Panc1 (cell line): ENCODE measurements around the gene OR6P1. TPM values are rescaled to one million over a fixed set of nuclear protein-coding genes. Genes with fewer than 3 reads are reported as not detected.

Source experiments
- ATAC-seq: fragments of 200-7000 bp; cut with Tn5 transposase; 2 replicates; pipeline ENCODE4 v1.9.1; 2020; ENCODE audit warnings: mild to moderate bottlenecking, moderate library complexity
- BruUV-seq: library from RNA; stranded (reverse); fragments of 400-500 nt; replicated peaks from 2 replicates; lab custom pipeline; 2021; lab: Mats Ljungman, UMichigan
- CTCF ChIA-PET: fragments of 300-600 bp; sonication (Branson Sonifier 250); formaldehyde crosslinking; loops from one replicate; lab custom pipeline; 2022; ENCODE audit warnings: antibody characterized with exemption; lab: Charles Lee
- POLR2A ChIA-PET: fragments of 300-600 bp; sonication (Branson Sonifier 250); formaldehyde crosslinking; loops from one replicate; lab custom pipeline; 2022; ENCODE audit warnings: antibody characterized with exemption; lab: Charles Lee
- DNase-seq: peaks from one replicate; pipeline ENCODE4 v3.0.0-alpha.2; 2010; ENCODE audit warnings: low read depth, low spot score
- H3K27ac ChIP-seq: 2 replicates; pipeline ENCODE4 v1.5.1; 2011; ENCODE audit warnings: mild to moderate bottlenecking, low read length, inconsistent platforms
- H3K27me3 ChIP-seq: fragments of 200-500 bp; sonication (Bioruptor generic); 2 replicates; pipeline ENCODE4 v1.6.0; 2014; ENCODE audit warnings: low read length, inconsistent platforms; ENCODE audit not compliant: control insufficient read depth, insufficient read depth
- H3K36me3 ChIP-seq: fragments of 200-500 bp; sonication (Bioruptor generic); 2 replicates; pipeline ENCODE4 v1.5.1; 2014; ENCODE audit warnings: inconsistent platforms, mild to moderate bottlenecking, low read length, moderate library complexity; ENCODE audit not compliant: control insufficient read depth, insufficient read depth
- H3K4me1 ChIP-seq: 2 replicates; pipeline ENCODE4 v1.5.1; 2011; ENCODE audit warnings: inconsistent platforms, mild to moderate bottlenecking, low read length, moderate library complexity; ENCODE audit not compliant: control insufficient read depth, insufficient read depth
- H3K4me3 ChIP-seq, 2 experiments: 2 replicates each; pipeline ENCODE4 v1.5.1; 2011 to 2012; ENCODE audit warnings: low read depth in 2 of 2, low read length in 2 of 2, mild to moderate bottlenecking in 2 of 2, inconsistent platforms in 1 of 2, moderate library complexity in 1 of 2
- H3K9me3 ChIP-seq: fragments of 200-500 bp; sonication (Bioruptor generic); 2 replicates; pipeline ENCODE4 v1.5.1; 2014; ENCODE audit warnings: low read depth, mild to moderate bottlenecking, inconsistent platforms, low read length, moderate library complexity; ENCODE audit not compliant: control insufficient read depth, insufficient read depth
- POLR2AphosphoS5 ChIP-seq: IDR thresholded peaks from 2 replicates; pipeline ENCODE4 v1.6.1; 2012; ENCODE audit warnings: mild to moderate bottlenecking, low read depth, low read length, moderate library complexity
- SIN3A ChIP-seq: IDR thresholded peaks from 2 replicates; pipeline ENCODE4 v1.6.1; 2012; ENCODE audit warnings: low read depth, mild to moderate bottlenecking, low read length, moderate library complexity, borderline replicate concordance; ENCODE audit not compliant: insufficient read depth
- TCF7L2 ChIP-seq: IDR thresholded peaks from 2 replicates; pipeline ENCODE4 v1.6.1; 2011; ENCODE audit warnings: mild to moderate bottlenecking, low read depth, low read length, inconsistent platforms
- in situ Hi-C: cut with HindIII; loops from 2 replicates; pipeline ENCODE4 v1.10.0; 2016; ENCODE audit warnings: low sequenced_read_pairs, low pct_unique_long_range_greater_than_20kb
- intact Hi-C: fragments of 100-400 bp; cut with micrococcal nuclease; formaldehyde crosslinking; loops from one replicate; pipeline ENCODE4 v1.10.0; 2022; ENCODE audit not compliant: unreplicated experiment
- total RNA-seq: library from RNA; stranded (reverse); gene quantifications from one replicate; pipeline ENCODE4 v1.2.1, GENCODE V29; 2021; ENCODE audit not compliant: unreplicated experiment
- TF ChIP-seq, protein P1 (sequence below), 2 experiments: IDR thresholded peaks; 2 replicates each; pipeline ENCODE4 v1.6.1; 2011 to 2012; ENCODE audit warnings: low read depth in 2 of 2, control low read depth in 1 of 2, low read length in 1 of 2, mild to moderate bottlenecking in 1 of 2, moderate library complexity in 1 of 2; ENCODE audit not compliant: insufficient read depth in 1 of 2
- TF ChIP-seq, protein P2 (sequence below): fragments of 450-650 bp; IDR thresholded peaks from 2 replicates; pipeline ENCODE4 v1.5.1; 2017; ENCODE audit warnings: mild to moderate bottlenecking

Gene OR6P1
- total RNA-seq, 1 experiment from 2014 or later: not detected

DNA sequence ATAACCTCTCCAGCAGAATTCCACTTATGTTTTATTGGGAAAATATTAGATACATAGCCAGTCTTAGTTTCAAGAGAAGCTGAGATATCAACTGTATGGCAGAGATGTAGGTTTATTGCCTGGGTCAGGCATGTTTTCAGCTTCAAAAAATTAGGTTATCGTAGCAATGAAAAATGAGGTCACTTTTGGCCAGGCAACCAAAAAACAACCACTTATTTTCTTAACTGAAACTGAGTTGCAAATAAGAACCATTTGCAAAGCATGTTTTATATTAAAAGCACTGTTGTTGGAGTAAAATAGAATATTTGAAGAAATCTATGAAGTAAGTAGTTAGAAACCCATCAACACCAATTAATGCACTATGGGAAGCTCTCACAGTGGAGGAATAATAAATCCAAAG, 10.7 kb downstream of the OR6P1 start:
- BruUV-seq: no TSS peak
- intact Hi-C loops (no loop called here), in situ Hi-C loops (no loop called here)
- H3K27me3 ChIP-seq: no peaks in the 10 kb centered on the region
- no peak for TF ChIP-seq POLR2AphosphoS5
- TF ChIP-seq, protein P1, sequence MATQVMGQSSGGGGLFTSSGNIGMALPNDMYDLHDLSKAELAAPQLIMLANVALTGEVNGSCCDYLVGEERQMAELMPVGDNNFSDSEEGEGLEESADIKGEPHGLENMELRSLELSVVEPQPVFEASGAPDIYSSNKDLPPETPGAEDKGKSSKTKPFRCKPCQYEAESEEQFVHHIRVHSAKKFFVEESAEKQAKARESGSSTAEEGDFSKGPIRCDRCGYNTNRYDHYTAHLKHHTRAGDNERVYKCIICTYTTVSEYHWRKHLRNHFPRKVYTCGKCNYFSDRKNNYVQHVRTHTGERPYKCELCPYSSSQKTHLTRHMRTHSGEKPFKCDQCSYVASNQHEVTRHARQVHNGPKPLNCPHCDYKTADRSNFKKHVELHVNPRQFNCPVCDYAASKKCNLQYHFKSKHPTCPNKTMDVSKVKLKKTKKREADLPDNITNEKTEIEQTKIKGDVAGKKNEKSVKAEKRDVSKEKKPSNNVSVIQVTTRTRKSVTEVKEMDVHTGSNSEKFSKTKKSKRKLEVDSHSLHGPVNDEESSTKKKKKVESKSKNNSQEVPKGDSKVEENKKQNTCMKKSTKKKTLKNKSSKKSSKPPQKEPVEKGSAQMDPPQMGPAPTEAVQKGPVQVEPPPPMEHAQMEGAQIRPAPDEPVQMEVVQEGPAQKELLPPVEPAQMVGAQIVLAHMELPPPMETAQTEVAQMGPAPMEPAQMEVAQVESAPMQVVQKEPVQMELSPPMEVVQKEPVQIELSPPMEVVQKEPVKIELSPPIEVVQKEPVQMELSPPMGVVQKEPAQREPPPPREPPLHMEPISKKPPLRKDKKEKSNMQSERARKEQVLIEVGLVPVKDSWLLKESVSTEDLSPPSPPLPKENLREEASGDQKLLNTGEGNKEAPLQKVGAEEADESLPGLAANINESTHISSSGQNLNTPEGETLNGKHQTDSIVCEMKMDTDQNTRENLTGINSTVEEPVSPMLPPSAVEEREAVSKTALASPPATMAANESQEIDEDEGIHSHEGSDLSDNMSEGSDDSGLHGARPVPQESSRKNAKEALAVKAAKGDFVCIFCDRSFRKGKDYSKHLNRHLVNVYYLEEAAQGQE (IDR thresholded peaks at IDR 0.05; ENCODE audit: insufficient read depth in 1 of 2, low read depth in 2 of 2, low read length in 1 of 2): no peak
- TF ChIP-seq SIN3A: no peak
- no peak for TF ChIP-seq TCF7L2
- TF ChIP-seq, protein P2, sequence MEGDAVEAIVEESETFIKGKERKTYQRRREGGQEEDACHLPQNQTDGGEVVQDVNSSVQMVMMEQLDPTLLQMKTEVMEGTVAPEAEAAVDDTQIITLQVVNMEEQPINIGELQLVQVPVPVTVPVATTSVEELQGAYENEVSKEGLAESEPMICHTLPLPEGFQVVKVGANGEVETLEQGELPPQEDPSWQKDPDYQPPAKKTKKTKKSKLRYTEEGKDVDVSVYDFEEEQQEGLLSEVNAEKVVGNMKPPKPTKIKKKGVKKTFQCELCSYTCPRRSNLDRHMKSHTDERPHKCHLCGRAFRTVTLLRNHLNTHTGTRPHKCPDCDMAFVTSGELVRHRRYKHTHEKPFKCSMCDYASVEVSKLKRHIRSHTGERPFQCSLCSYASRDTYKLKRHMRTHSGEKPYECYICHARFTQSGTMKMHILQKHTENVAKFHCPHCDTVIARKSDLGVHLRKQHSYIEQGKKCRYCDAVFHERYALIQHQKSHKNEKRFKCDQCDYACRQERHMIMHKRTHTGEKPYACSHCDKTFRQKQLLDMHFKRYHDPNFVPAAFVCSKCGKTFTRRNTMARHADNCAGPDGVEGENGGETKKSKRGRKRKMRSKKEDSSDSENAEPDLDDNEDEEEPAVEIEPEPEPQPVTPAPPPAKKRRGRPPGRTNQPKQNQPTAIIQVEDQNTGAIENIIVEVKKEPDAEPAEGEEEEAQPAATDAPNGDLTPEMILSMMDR: no peak
- no peak overlapping the region for H3K4me3 ChIP-seq
- no peak overlapping the region for H3K27ac ChIP-seq
- DNase-seq (no peak), ATAC-seq (no peak)
- H3K4me1 ChIP-seq: no peaks in the 10 kb centered on the region
- CTCF ChIA-PET: no interaction called here
- no peaks in the 10 kb centered on the region for H3K9me3 ChIP-seq
- no peaks in the 10 kb centered on the region for H3K36me3 ChIP-seq
- POLR2A ChIA-PET: no interaction called here

DNA sequence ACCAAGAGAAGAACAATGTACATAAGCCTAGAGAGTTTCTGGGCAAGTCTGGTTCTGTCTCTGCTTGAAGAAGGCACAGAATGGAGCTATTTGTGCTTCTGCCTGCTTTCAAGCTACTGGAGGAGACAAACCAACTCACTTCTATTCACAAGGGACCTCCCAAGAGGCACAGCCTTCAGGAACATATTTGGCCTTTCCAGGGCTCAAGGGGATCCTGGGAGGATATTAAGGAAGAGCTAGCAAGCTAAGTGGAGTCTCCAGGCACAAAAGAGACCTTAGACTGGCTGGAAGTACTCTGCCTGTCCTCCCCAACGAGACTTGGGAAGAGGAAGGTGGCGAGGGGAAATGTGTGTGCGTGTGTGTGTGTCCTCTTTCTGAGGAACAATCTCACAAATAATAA, 16.0 kb downstream of the OR6P1 start, which contains the start of gene OR6Y1:
Gene OR6Y1, minus strand, starts transcription at position 54 of the 400 bp plus-strand sequence. CDS start 6,300 bp downstream, outside the sequence.
- no peak for ATAC-seq
- in situ Hi-C loops (no loop called here), intact Hi-C loops (no loop called here)
- Histone ChIP-seq H3K9me3 (no peaks in the 10 kb centered on the region), H3K36me3 (no peaks in the 10 kb centered on the region), H3K4me1 (no peaks in the 10 kb centered on the region), H3K27ac (no peak within 1 kb of the TSS), H3K4me3 (no peak within 1 kb of the TSS), H3K27me3 (no peaks in the 10 kb centered on the region)
- BruUV-seq: no TSS peak
- TF ChIP-seq, protein P2: no peak
- no peak for TF ChIP-seq POLR2AphosphoS5
- no peak for TF ChIP-seq TCF7L2
- TF ChIP-seq, protein P1 (IDR thresholded peaks at IDR 0.05; ENCODE audit: insufficient read depth in 1 of 2, low read depth in 2 of 2, low read length in 1 of 2): no peak
- TF ChIP-seq SIN3A: no peak
- CTCF ChIA-PET: no interaction called here
- POLR2A ChIA-PET: no interaction called here
- no peak for DNase-seq
